ENCODE results near the gene TNS3. TPM values are rescaled to one million over a fixed set of nuclear protein-coding genes. Genes with fewer than 3 reads are reported as not detected.

The TNS3 gene
- total and polyA plus RNA-seq, 2 donors (not counting 3 experiments of a cell fraction or from before 2014, with no cell fraction given) = 10.4 to 45.1 TPM

GRCh38 chr7:47528471-47528870, 53.4 kb downstream of the TNS3 start:
- no TSS peak for BruUV-seq (replicated peaks)

More at GRCh38 chr7:47528471-47528870, 53.4 kb downstream of the TNS3 start:
- H3K9me1 ChIP-seq (replicated peaks; ENCODE audit: control insufficient read depth, extremely low read depth, insufficient read depth, low read length) = no peaks in the 10 kb centered on the region
- H3K9me3 ChIP-seq (replicated peaks; ENCODE audit: control insufficient read depth, insufficient read depth, low read length) = no peaks in the 10 kb centered on the region
- intact Hi-C loops (cut with micrococcal nuclease) (no loop called here), dilution Hi-C loops (cut with MboI; ENCODE audit: extremely low pct_ligation_motif_present, low sequenced_read_pairs) (no loop called here)
- no peak overlapping the region for H3K4me2 ChIP-seq (ENCODE audit: insufficient read depth, low read length)
- no peaks in the 10 kb centered on the region for H3K36me3 ChIP-seq (ENCODE audit: control insufficient read depth in 2 of 2, extremely low read depth in 1 of 2, insufficient read depth in 2 of 2, low read length in 2 of 2)
- no peak overlapping the region for H3K4me3 ChIP-seq (replicated peaks in 1 of 3; ENCODE audit: insufficient read depth in 1 of 3, low read depth in 1 of 3, low read length in 3 of 3)
- no peak overlapping the region for H3K27ac ChIP-seq (ENCODE audit: insufficient read depth, low read depth, low read length)
- H3K4me1 ChIP-seq (ENCODE audit: control insufficient read depth, extremely low read depth, insufficient read depth, low read length) = no peaks in the 10 kb centered on the region
- no peak for DNase-seq (ENCODE audit: low read depth, low spot score)
- CTCF ChIA-PET = no interaction called here
- no peaks in the 10 kb centered on the region for H3K79me2 ChIP-seq (ENCODE audit: control insufficient read depth, insufficient read depth, low read length)
- H2AFZ ChIP-seq (ENCODE audit: low read depth, low read length) = no peak overlapping the region
- H3K27me3 ChIP-seq (ENCODE audit: control insufficient read depth in 2 of 2, insufficient read depth in 2 of 2, low read length in 2 of 2) = no peaks in the 10 kb centered on the region
- no peaks in the 10 kb centered on the region for H4K20me1 ChIP-seq (replicated peaks; ENCODE audit: control insufficient read depth, extremely low read depth, insufficient read depth, low read length)
- no peak overlapping the region for H3K9ac ChIP-seq (replicated peaks; ENCODE audit: extremely low read depth, insufficient read depth, low read length)
- TF ChIP-seq EZH2 (IDR thresholded peaks at IDR 0.05; ENCODE audit: borderline replicate concordance, low read depth, low read length, severe bottlenecking) = no peak
- TF ChIP-seq CTCF (IDR thresholded peaks at IDR 0.05; ENCODE audit: extremely low read depth in 1 of 2, insufficient read depth in 1 of 2, low read depth in 1 of 2, low read length in 2 of 2) = no peak
- no peak for TF ChIP-seq MYC (IDR thresholded peaks at IDR 0.05; ENCODE audit: low read depth, low read length)
- no peak for TF ChIP-seq POLR2AphosphoS5 (IDR thresholded peaks at IDR 0.05; ENCODE audit: insufficient read depth, low read depth, low read length)
- no peak for TF ChIP-seq JUN (IDR thresholded peaks at IDR 0.05; ENCODE audit: borderline replicate concordance, insufficient read depth, insufficient read length, low read depth)
- TF ChIP-seq FOS (IDR thresholded peaks at IDR 0.05; ENCODE audit: borderline replicate concordance, insufficient read depth, low read length) = no peak
- TF ChIP-seq GATA2 (IDR thresholded peaks at IDR 0.05; ENCODE audit: insufficient read depth, insufficient read length, low read depth, low read length) = no peak
- no peak for TF ChIP-seq POLR2A (IDR thresholded peaks at IDR 0.05; ENCODE audit: low read depth, low read length)
- no peak for TF ChIP-seq MAX (IDR thresholded peaks at IDR 0.05; ENCODE audit: insufficient read depth, insufficient read length)
- FAIRE-seq = no peak
- POLR2A ChIA-PET = no interaction called here

All from endothelial cell of umbilical vein (primary cell).